Activated T-helper 2 cell treated with anti-CD3 and anti-CD28 coated beads, Interferon-gamma antibody, Interleukin-2, Interleukin-4, amounts not matched to agents 10 μg/mL and 5 μg/mL and 100 μg/mL, durations not matched to agents 14 hours and 24 hours and 36 hours (primary cell): ENCODE measurements around the gene ZNF614. TPM values are rescaled to one million over a fixed set of nuclear protein-coding genes. Genes with fewer than 3 reads are reported as not detected.
"Not testable (repeated sequence)": the region's sequence is repeated elsewhere in the genome, so short reads cannot be mapped to it uniquely, and the experiment has no call there.

Experiments
- DNase-seq: peaks from one replicate; pipeline ENCODE4 v3.0.0; 2021; ENCODE audit warnings: low spot score
- H3K27ac Mint-ChIP-seq: one replicate; pipeline ENCODE4 v1.8.0; 2021; ENCODE audit warnings: mixed read lengths
- H3K27me3 Mint-ChIP-seq: one replicate; pipeline ENCODE4 v1.8.0; 2021; ENCODE audit warnings: low read depth, mixed read lengths
- H3K36me3 Mint-ChIP-seq: one replicate; pipeline ENCODE4 v1.8.0; 2021; ENCODE audit warnings: low read depth, mixed read lengths
- H3K4me1 Mint-ChIP-seq: one replicate; pipeline ENCODE4 v1.8.0; 2021; ENCODE audit warnings: low read depth, mixed read lengths
- H3K4me3 Mint-ChIP-seq: one replicate; pipeline ENCODE4 v1.8.0; 2021; ENCODE audit warnings: low read depth, mild to moderate bottlenecking, moderate library complexity, mixed read lengths
- H3K9me3 Mint-ChIP-seq: one replicate; pipeline ENCODE4 v1.8.0; 2021; ENCODE audit warnings: mixed read lengths
- intact Hi-C: fragments of 100-400 bp; cut with micrococcal nuclease; formaldehyde crosslinking; loops from one replicate; pipeline ENCODE4 v1.15.1; 2023
- total RNA-seq: library from RNA; stranded (reverse); gene quantifications from 2 replicates; pipeline ENCODE4 v1.2.3, GENCODE V29; 2022

Gene ZNF614
- total RNA-seq, 1 donor from 2014 or later = 9.2 TPM

DNA sequence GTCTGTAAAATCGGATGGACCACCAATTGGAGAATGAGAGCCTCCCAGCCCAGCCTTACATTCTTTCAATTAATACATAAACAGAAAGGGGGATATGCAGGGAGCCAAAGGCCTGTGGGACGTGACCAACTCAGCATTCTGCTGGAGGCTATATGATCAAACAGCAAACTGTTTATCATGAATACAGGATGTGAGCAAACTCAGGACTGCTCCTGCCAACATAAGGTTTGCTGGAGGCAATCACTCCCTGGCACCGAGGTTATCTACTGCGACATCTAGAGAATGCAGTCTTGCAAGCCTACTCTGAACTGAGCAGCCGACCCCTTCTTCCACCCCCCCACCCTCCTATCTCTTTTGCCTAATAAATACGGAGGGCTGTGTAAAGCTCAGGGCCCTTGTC, 47.3 kb downstream of the ZNF614 start:
- DNase-seq, H3K27me3 Mint-ChIP-seq, H3K4me3 Mint-ChIP-seq, intact Hi-C loops, H3K27ac Mint-ChIP-seq, H3K4me1 Mint-ChIP-seq: not testable (repeated sequence)
- H3K36me3 Mint-ChIP-seq = peaks cover 83% of the 10 kb centered on the region
- H3K9me3 Mint-ChIP-seq = peaks cover 83% of the 10 kb centered on the region

DNA sequence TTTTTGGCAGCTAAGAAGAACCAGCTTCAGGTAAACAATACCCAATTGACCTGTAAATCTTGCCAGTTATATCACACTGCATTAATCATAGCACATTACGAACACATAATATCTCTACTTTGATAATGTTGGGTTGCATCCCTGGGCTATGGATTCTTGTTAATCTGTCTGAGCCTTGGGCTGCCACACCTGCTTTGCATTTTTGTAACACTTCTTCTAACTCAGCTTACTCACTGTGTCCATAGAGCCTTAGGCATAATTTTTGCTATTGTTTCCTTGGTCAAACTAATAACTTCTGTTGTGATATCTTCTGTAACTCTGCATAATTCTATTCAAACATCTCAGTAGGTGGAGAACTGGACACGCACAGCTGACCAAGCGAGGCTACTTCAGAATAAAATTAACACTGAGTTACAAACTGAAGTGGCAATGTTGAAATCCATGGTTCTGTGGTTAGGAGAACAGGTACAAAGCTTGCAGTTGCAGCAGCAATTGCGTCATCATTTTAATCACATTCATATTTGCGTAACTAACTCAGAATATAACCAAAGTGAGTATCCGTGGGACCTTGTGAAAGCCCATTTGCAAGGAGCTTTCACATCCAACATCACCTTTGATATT, 48.0 kb downstream of the ZNF614 start:
- no peak overlapping the region for H3K27ac Mint-ChIP-seq
- H3K36me3 Mint-ChIP-seq = peaks cover 82% of the 10 kb centered on the region
- intact Hi-C loops = no loop called here

DNA sequence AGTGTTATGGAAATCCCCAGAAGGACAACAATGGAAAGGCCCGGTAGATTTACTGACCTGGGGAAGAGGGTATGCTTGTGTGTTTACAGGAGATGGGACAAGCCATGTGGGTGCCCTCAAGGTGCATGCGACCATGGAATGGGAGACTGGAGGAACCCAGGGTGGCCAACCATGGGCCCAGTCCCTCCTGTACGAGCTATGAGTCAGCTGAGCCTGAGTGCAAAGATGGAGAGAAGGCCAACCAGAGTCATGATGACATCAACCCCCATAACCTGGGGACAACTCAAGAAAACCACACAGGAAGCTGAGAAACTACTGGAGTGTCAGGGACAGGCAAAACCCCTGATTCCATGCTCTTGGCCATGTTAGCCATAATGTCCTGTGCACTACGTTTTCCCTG, 49.3 kb downstream of the ZNF614 start:
- H3K36me3 Mint-ChIP-seq = peaks cover 88% of the 10 kb centered on the region
- H3K4me3 Mint-ChIP-seq = no peak overlapping the region
- intact Hi-C loops = no loop called here
- no peaks in the 10 kb centered on the region for H3K4me1 Mint-ChIP-seq
- no peak overlapping the region for H3K27ac Mint-ChIP-seq
- H3K27me3 Mint-ChIP-seq = no peaks in the 10 kb centered on the region
- peaks cover 91% of the 10 kb centered on the region for H3K9me3 Mint-ChIP-seq
- DNase-seq = no peak

More for the DNA sequence above, 48.0 kb downstream of the ZNF614 start:
- Mint-ChIP-seq H3K9me3 (peaks cover 86% of the 10 kb centered on the region), H3K4me3 (no peak overlapping the region), H3K4me1 (peaks cover 1% of the 10 kb centered on the region), H3K27me3 (no peaks in the 10 kb centered on the region)
- DNase-seq = no peak

DNA sequence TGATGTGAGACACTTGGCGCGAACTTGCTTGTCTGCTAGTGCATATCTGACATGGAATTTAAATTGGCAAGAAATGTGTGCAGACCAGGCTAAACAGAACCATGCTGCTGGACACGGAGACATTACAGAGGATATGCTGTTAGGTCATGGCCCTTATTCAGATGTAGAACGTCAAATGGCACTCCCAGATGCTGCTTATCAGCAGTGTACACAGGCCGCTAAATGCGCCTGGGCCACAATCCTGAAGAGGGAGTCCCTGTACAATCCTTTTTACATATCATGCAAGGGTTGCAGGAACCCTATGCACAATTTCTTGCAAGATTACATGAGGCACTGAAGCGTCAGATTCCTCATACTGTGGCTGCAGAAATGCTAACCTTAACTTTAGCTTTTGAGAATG, 50.8 kb downstream of the ZNF614 start:
- H3K27me3 Mint-ChIP-seq = no peaks in the 10 kb centered on the region
- H3K4me3 Mint-ChIP-seq = no peak overlapping the region
- H3K27ac Mint-ChIP-seq = no peak overlapping the region
- peaks cover 90% of the 10 kb centered on the region for H3K36me3 Mint-ChIP-seq
- intact Hi-C loops = no loop called here
- H3K9me3 Mint-ChIP-seq = peaks cover 88% of the 10 kb centered on the region
- DNase-seq = no peak
- no peaks in the 10 kb centered on the region for H3K4me1 Mint-ChIP-seq

DNA sequence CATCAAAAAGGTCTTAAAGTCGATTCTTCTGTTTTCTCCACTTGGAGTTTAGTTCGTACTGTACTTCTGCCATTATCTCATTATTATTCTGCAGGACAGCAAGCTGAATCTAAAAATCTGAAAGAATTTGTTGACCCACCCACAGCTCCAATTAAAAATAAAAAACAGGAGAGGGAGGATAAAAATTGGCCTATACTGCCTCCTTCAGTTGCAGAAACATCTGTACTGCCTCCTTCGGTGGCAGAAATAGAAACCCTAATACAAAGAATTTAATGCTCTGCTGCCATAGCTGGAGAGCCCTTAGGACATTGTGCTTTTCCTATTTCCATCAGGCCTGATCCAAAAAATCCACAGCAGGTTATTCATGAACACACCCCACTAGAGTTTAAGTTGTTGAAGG, 51.3 kb downstream of the ZNF614 start:
- Mint-ChIP-seq H3K9me3 (peaks cover 89% of the 10 kb centered on the region), H3K27ac (no peak overlapping the region), H3K4me1 (no peaks in the 10 kb centered on the region), H3K4me3 (no peak overlapping the region), H3K27me3 (no peaks in the 10 kb centered on the region), H3K36me3 (peaks cover 92% of the 10 kb centered on the region)
- intact Hi-C loops = no loop called here
- DNase-seq = no peak

DNA sequence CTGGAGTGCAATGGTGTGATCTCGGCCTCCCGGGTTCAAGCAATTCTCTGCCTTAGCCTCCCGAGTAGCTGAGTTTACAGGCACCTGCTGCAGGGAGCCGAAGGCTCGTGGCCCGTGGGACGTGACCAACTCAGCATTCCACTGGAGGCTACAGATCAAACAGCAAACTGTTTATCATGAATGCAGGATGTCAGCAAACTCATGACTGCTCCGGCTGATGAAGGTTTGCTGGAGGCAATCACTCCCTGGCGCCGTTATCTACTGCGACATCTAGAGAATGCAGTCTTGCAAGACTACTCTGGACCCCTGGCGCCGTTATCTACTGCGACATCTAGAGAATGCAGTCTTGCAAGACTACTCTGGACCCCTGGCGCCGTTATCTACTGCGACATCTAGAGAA, 52.4 kb downstream of the ZNF614 start:
- intact Hi-C loops, DNase-seq, H3K4me1 Mint-ChIP-seq, H3K4me3 Mint-ChIP-seq, H3K27me3 Mint-ChIP-seq, H3K27ac Mint-ChIP-seq: not testable (repeated sequence)
- peaks cover 92% of the 10 kb centered on the region for H3K36me3 Mint-ChIP-seq
- H3K9me3 Mint-ChIP-seq = peaks cover 89% of the 10 kb centered on the region

DNA sequence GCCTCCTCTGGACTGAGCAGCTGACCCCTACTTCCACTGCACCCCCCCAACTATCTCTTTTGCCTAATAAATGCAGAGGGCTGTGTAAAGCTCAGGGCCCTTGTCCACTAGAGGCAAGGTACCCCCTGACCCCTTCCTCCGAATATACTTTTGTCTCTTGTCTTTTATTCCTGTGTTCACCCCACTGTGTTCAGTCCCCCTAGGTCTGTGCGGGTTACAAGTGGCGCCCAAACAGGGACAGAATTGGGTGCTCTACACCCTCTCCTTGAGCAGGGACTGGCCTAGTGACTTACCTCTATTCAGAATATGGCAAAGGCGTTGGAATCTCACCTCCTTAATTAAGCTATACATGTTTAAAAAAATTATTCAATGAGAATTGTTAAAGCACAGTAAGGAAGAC, 56.6 kb downstream of the ZNF614 start:
- no peak overlapping the region for H3K27ac Mint-ChIP-seq
- intact Hi-C loops = no loop called here
- DNase-seq = no peak
- H3K36me3 Mint-ChIP-seq = peaks cover 85% of the 10 kb centered on the region
- H3K9me3 Mint-ChIP-seq = peaks cover 78% of the 10 kb centered on the region
- H3K27me3 Mint-ChIP-seq = no peaks in the 10 kb centered on the region
- no peak overlapping the region for H3K4me3 Mint-ChIP-seq
- H3K4me1 Mint-ChIP-seq = no peaks in the 10 kb centered on the region

DNA sequence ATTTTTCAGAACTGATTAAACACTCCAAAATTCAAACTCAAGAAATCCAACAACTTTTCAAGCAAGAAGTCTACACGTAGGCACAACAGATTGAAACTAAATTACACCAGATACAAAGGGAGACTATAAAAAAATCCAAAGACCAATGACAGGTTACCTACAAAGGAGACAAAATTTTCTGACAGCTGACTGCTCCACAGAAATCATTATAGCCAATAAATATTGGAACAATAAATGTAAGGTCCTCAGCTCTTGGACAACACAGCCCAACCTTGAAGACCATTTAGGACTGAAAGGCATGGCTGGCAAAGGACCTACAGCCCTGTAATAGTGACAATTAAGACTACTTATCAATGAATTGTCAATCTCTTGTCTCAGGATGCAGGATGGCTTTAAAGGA, 57.5 kb downstream of the ZNF614 start:
- Mint-ChIP-seq H3K4me3 (no peak overlapping the region), H3K9me3 (peaks cover 74% of the 10 kb centered on the region), H3K27me3 (no peaks in the 10 kb centered on the region), H3K4me1 (no peaks in the 10 kb centered on the region), H3K27ac (no peak overlapping the region), H3K36me3 (peaks cover 87% of the 10 kb centered on the region)
- intact Hi-C loops = no loop called here
- no peak for DNase-seq

DNA sequence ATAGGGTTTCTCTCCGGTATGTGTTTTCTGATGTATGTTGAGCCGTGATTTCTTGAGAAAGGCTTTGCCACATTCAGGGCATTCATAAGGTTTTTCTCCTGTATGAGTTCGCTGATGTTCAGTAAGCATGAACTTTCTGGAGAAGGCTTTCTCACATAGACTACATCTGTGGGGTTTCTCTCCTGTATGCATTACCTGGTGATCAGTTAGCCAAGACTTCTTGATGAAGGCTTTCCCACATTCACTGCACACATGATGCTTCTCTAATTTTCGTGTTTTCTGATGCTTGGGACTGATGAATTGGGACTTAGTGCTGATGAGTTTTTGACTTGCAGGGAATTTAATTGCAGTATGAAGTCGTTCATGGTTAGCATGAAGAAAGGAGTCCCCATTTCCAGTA, 62.6 kb downstream of the ZNF614 start:
- intact Hi-C loops = no loop called here
- Mint-ChIP-seq H3K27me3 (no peaks in the 10 kb centered on the region), H3K36me3 (peaks cover 79% of the 10 kb centered on the region), H3K4me3 (no peak overlapping the region), H3K27ac (no peak overlapping the region), H3K4me1 (no peaks in the 10 kb centered on the region), H3K9me3 (peaks cover 74% of the 10 kb centered on the region)
- no peak for DNase-seq

Other genes with a start within 250 kb of the ZNF614 start
- not detected in 2 replicates for gene FPR3, start 233.2 kb downstream of the ZNF614 start, total RNA-seq
- gene ZNF577, start 140.4 kb downstream of the ZNF614 start, total RNA-seq = 5.8 and 6.0 TPM in 2 replicates
- gene ZNF649, start 123.4 kb downstream of the ZNF614 start, total RNA-seq = 11.8 and 12.1 TPM in 2 replicates
- gene ZNF613, start 100.9 kb downstream of the ZNF614 start, total RNA-seq = 3.6 and 3.8 TPM in 2 replicates
- gene ZNF350, start 41.5 kb downstream of the ZNF614 start, total RNA-seq = 9.1 and 9.2 TPM in 2 replicates
- 6.3 and 6.7 TPM in 2 replicates for gene ZNF615, start 20.2 kb downstream of the ZNF614 start, total RNA-seq
- gene ZNF432, start 20.5 kb upstream of the ZNF614 start, total RNA-seq = 13.3 and 15.5 TPM in 2 replicates
- gene ZNF841, start 67.4 kb upstream of the ZNF614 start, total RNA-seq = 13.2 and 15.0 TPM in 2 replicates
- 6.6 and 8.5 TPM in 2 replicates for gene ZNF616, start 111.6 kb upstream of the ZNF614 start, total RNA-seq
- gene ZNF836, start 143.2 kb upstream of the ZNF614 start, total RNA-seq = 7.2 and 8.8 TPM in 2 replicates
- 218 and 225 TPM in 2 replicates for gene PPP2R1A, start 161.7 kb upstream of the ZNF614 start, total RNA-seq
- gene ZNF766, start 241.2 kb upstream of the ZNF614 start, total RNA-seq = 15.9 and 18.2 TPM in 2 replicates